CD4-positive, alpha-beta memory T cell (primary cell): ENCODE results near the gene MATK. TPM values are rescaled to one million over a fixed set of nuclear protein-coding genes. Genes with fewer than 3 reads are reported as not detected.

Experiments used
- CTCF ChIA-PET: fragments of 350-600 bp; sonication (Branson Sonifier 250); formaldehyde crosslinking; loops from one replicate; lab custom pipeline; 2021; ENCODE audit warnings: inconsistent platforms; ENCODE audit not compliant: partially characterized antibody; lab: Charles Lee
- POLR2A ChIA-PET: fragments of 350-600 bp; sonication (Branson Sonifier 250); formaldehyde crosslinking; loops from one replicate; lab custom pipeline; 2021; ENCODE audit not compliant: partially characterized antibody; lab: Charles Lee
- DNase-seq, 5 donors: peaks; one replicate each; pipeline versions ENCODE4 v3.0.0 to v3.0.0-alpha.2; 2020 to 2022; ENCODE audit warnings: mixed read lengths in 1 of 5
- H3K27ac ChIP-seq: one replicate; pipeline ENCODE4 v1.7.0; 2013; ENCODE audit warnings: low read depth, low read length
- H3K27me3 ChIP-seq: 2 replicates; pipeline ENCODE4 v1.7.0; 2013; ENCODE audit warnings: mild to moderate bottlenecking, low read length, moderate library complexity; ENCODE audit not compliant: insufficient read depth
- H3K36me3 ChIP-seq: 2 replicates; pipeline ENCODE4 v1.7.0; 2013; ENCODE audit warnings: mild to moderate bottlenecking, low read length, moderate library complexity; ENCODE audit not compliant: insufficient read depth
- H3K4me1 ChIP-seq: 2 replicates; pipeline ENCODE4 v1.7.0; 2013; ENCODE audit warnings: mild to moderate bottlenecking, low read length, moderate library complexity; ENCODE audit not compliant: insufficient read depth
- H3K4me3 ChIP-seq, 2 donors: one replicate each; pipeline ENCODE4 v1.7.0; 2013; ENCODE audit warnings: low read length in 2 of 2, mild to moderate bottlenecking in 1 of 2
- H3K9me3 ChIP-seq, 2 donors: one replicate each; pipeline ENCODE4 v1.7.0; 2013; ENCODE audit warnings: low read length in 2 of 2, control low read depth in 1 of 2; ENCODE audit not compliant: control insufficient read depth in 1 of 2
- H3K27ac Mint-ChIP-seq, 7 donors: one replicate each; pipeline ENCODE4 v1.8.0; 2020 to 2021; ENCODE audit warnings: mixed read lengths in 7 of 7, mild to moderate bottlenecking in 6 of 7, inconsistent platforms in 3 of 7, moderate library complexity in 3 of 7
- H3K27me3 Mint-ChIP-seq, 2 donors: one replicate each; pipeline ENCODE4 v1.8.0; 2020 to 2021; ENCODE audit warnings: mixed read lengths in 2 of 2
- H3K36me3 Mint-ChIP-seq, 2 donors: one replicate each; pipeline ENCODE4 v1.8.0; 2020 to 2021; ENCODE audit warnings: mixed read lengths in 2 of 2, inconsistent platforms in 1 of 2, mild to moderate bottlenecking in 1 of 2
- H3K4me1 Mint-ChIP-seq, 4 donors: one replicate each; pipeline ENCODE4 v1.8.0; 2020 to 2021; ENCODE audit warnings: mixed read lengths in 4 of 4, mild to moderate bottlenecking in 1 of 4
- H3K4me3 Mint-ChIP-seq, 8 donors: one replicate each; pipeline ENCODE4 v1.8.0; 2020 to 2021; ENCODE audit warnings: mixed read lengths in 8 of 8, mild to moderate bottlenecking in 7 of 8, moderate library complexity in 6 of 8, inconsistent platforms in 3 of 8
- H3K9me3 Mint-ChIP-seq, 8 donors: one replicate each; pipeline ENCODE4 v1.8.0; 2020 to 2021; ENCODE audit warnings: mixed read lengths in 8 of 8, mild to moderate bottlenecking in 5 of 8, inconsistent platforms in 3 of 8, moderate library complexity in 1 of 8
- intact Hi-C: fragments of 100-400 bp; cut with micrococcal nuclease; formaldehyde crosslinking; loops from one replicate; pipeline ENCODE4 v1.15.1; 2023
- polyA plus RNA-seq, 2 donors: library from polyadenylated mRNA; unstranded; fragments of 300-500 nt; fragmentation: Illumina TruSeq; gene quantifications; one replicate each; pipeline ENCODE4 v1.2.3, GENCODE V29; 2021
- total RNA-seq, 2 experiments: library from RNA; stranded (reverse); gene quantifications; one replicate each; pipeline ENCODE4 v1.2.3, GENCODE V29; 2021

MATK gene
- 1 to 10 TPM; 7.2 to 9.6 TPM for total RNA-seq
- 10 to 100 TPM; 19.4 to 27.7 TPM for polyA plus RNA-seq

DNA sequence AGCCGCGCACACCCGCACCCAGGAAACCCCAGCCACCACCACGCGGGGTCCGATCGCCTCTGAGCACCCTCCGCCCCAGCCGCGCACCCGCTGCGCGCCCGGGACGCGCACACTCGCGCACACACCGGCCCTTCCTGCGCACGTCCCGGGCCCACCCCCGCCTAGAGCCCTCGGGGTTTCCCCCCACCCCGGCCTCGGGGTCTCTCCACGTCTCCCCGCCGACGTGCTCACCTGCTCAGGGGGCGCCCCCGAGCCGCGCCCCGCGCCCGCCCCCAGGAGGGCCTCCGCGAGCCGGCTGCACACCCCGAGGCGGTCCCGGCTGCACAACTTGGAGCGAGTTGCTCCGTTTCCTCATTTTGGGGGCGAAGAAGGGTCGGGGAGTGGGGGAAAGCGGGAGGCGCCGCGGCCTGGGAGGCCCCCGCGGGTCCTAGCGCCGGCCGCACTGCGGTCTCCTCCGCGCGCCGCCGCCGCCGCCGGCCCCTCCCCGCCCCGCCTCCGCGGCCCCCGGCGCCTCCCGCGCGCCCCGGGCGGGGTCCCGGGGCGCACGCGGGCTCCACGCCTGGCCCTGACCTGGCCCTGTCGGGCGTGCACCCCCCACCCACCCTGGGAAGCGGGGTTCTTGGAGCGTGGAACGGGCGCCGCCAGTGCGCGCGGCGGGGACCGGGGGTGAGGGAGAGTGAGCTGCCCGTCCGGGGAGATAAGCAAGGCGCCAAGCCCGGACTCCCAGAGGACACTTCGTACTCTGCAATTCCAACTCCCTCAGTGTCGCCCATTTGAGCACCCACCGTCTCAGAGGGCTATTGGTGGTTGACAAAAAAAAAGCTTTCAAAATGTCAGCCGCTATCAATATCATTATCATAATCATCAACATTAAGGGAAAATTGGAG lies at the start of gene MATK:
Gene MATK (minus strand): TSS at position 444 of the 887 bp plus-strand sequence. CDS start 1,246 bp downstream, outside the sequence.
- peak within 1 kb of the TSS; percentile 31 for H3K27ac ChIP-seq
- peak in 1 of 5 donors; percentile 32 for DNase-seq

GRCh38 chr19:3835055-3835435 lies 48.9 kb upstream of the MATK start:
- Histone ChIP-seq H3K27me3 (no peaks in the 10 kb centered on the region), H3K27ac (no peak overlapping the region), H3K4me3 (no peak overlapping the region), H3K9me3 (no peaks in the 10 kb centered on the region), H3K4me1 (no peaks in the 10 kb centered on the region), H3K36me3 (no peaks in the 10 kb centered on the region)
- Mint-ChIP-seq H3K4me1 (peaks cover 0 to 7% (median 4%) of the 10 kb centered on the region in 4 donors), H3K27me3 (peaks cover 0 to 2% of the 10 kb centered on the region in 2 donors), H3K27ac (no peak overlapping the region), H3K36me3 (no peaks in the 10 kb centered on the region), H3K9me3 (no peaks in the 10 kb centered on the region), H3K4me3 (no peak overlapping the region)
- intact Hi-C loops = no loop called here
- ChIA-PET CTCF (no interaction called here), POLR2A (no interaction called here)
- DNase-seq = no peak

More for the DNA sequence above, at the start of gene MATK:
- H3K36me3 ChIP-seq = no peaks in the 10 kb centered on the region
- H3K9me3 Mint-ChIP-seq = peaks cover 2 to 19% (median 16%) of the 10 kb centered on the region in 8 donors
- POLR2A ChIA-PET = interaction anchor here (1.0 to 2.1 kb wide), 4 partner anchors 12 to 36 kb away, joined by 3 to 8 read pairs (median 4); partner anchors contain the start of gene MRPL54
- peak within 1 kb of the TSS in 4 of 7 donors; percentile 54 to 88 (median 60) for H3K27ac Mint-ChIP-seq
- peaks cover 6% of the 10 kb centered on the region for H3K4me1 ChIP-seq
- H3K4me3 Mint-ChIP-seq = peak within 1 kb of the TSS; percentile 82 to 85 (median 83)
- H3K9me3 ChIP-seq = peaks cover 0 to 12% of the 10 kb centered on the region in 2 donors
- peaks cover 12 to 16% of the 10 kb centered on the region in 2 donors for H3K36me3 Mint-ChIP-seq
- H3K27me3 Mint-ChIP-seq = no peaks in the 10 kb centered on the region
- no peaks in the 10 kb centered on the region for H3K27me3 ChIP-seq
- H3K4me3 ChIP-seq = peak within 1 kb of the TSS; percentile 23 to 36
- CTCF ChIA-PET = no interaction called here
- H3K4me1 Mint-ChIP-seq = peaks cover 8 to 18% (median 12%) of the 10 kb centered on the region in 4 donors
- intact Hi-C loops = loop anchor here (1.0 kb wide), 1 partner anchor 36 kb away; no protein-coding TSS in a partner anchor

DNA sequence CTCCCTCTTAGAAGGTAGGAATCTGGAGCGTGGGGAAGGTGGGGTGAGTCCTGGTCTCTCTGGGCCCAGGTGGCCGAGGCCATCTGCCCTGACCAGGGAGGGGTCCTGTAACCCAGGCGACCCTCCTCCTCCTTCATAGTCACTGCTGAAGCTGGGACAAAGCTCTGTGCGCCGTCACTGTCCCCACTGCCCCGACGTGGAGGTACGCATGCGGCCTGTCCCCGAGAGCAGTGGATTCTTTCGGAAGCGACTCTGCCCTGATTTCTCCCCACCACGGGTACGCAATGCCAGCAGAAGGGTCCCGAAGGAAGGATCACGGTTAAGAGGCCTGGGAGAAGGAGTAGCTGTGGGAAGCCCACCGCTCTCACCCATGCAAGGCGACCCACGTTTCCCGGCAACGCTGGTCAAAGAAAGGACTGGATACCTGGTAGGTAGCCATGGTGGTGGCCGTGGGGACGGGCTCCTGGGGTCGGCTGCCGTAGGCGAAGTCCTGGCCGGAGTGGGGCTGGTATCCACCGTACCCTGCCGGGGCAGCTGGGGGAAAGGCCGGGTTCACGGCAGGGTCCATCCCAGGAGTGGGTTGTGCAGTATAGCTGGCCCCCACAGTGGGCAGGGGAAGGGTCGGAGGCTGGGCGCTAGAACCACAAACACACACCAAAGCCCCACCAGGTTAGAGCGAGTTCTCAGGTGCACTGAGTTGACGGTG lies 48.3 kb upstream of the MATK start:
- Histone ChIP-seq H3K27me3 (no peaks in the 10 kb centered on the region), H3K27ac (no peak overlapping the region), H3K36me3 (no peaks in the 10 kb centered on the region), H3K9me3 (no peaks in the 10 kb centered on the region), H3K4me1 (no peaks in the 10 kb centered on the region), H3K4me3 (no peak overlapping the region)
- DNase-seq = no peak
- Mint-ChIP-seq H3K27me3 (peaks cover 0 to 2% of the 10 kb centered on the region in 2 donors), H3K4me1 (peaks cover 0 to 7% (median 4%) of the 10 kb centered on the region in 4 donors), H3K9me3 (no peaks in the 10 kb centered on the region), H3K36me3 (no peaks in the 10 kb centered on the region), H3K27ac (no peak overlapping the region), H3K4me3 (no peak overlapping the region)
- ChIA-PET CTCF (no interaction called here), POLR2A (no interaction called here)
- intact Hi-C loops = no loop called here

GRCh38 chr19:3833578-3834348 lies 47.6 kb upstream of the MATK start:
- Mint-ChIP-seq H3K27me3 (peaks cover 2% of the 10 kb centered on the region in 2 donors), H3K9me3 (no peaks in the 10 kb centered on the region), H3K4me3 (no peak overlapping the region), H3K36me3 (no peaks in the 10 kb centered on the region), H3K4me1 (peaks cover 0 to 7% (median 4%) of the 10 kb centered on the region in 4 donors), H3K27ac (no peak overlapping the region)
- Histone ChIP-seq H3K27me3 (no peaks in the 10 kb centered on the region), H3K4me3 (no peak overlapping the region), H3K9me3 (no peaks in the 10 kb centered on the region), H3K27ac (no peak overlapping the region), H3K36me3 (no peaks in the 10 kb centered on the region), H3K4me1 (no peaks in the 10 kb centered on the region)
- CTCF ChIA-PET = interaction anchor here (2.2 kb wide), 1 partner anchor 12 kb away, joined by 8 read pairs; no protein-coding TSS in a partner anchor
- DNase-seq = no peak
- POLR2A ChIA-PET = no interaction called here
- intact Hi-C loops = no loop called here

GRCh38 chr19:3832001-3832400 lies 45.8 kb upstream of the MATK start:
- H3K9me3 Mint-ChIP-seq = no peaks in the 10 kb centered on the region
- no peak overlapping the region for H3K4me3 Mint-ChIP-seq
- POLR2A ChIA-PET = interaction anchor here (0.5 kb wide), 1 partner anchor 194 kb away, joined by 3 read pairs; no protein-coding TSS in a partner anchor
- H3K36me3 Mint-ChIP-seq = no peaks in the 10 kb centered on the region
- no peaks in the 10 kb centered on the region for H3K4me1 ChIP-seq
- no peaks in the 10 kb centered on the region for H3K9me3 ChIP-seq
- DNase-seq = no peak
- intact Hi-C loops = no loop called here
- peaks cover 2% of the 10 kb centered on the region in 2 donors for H3K27me3 Mint-ChIP-seq
- no peak overlapping the region for H3K27ac ChIP-seq
- H3K27me3 ChIP-seq = no peaks in the 10 kb centered on the region
- H3K4me1 Mint-ChIP-seq = peaks cover 0 to 10% (median 6%) of the 10 kb centered on the region in 4 donors
- H3K4me3 ChIP-seq = no peak overlapping the region
- no peaks in the 10 kb centered on the region for H3K36me3 ChIP-seq
- CTCF ChIA-PET = interaction anchor here (2.2 kb wide), 1 partner anchor 10 kb away, joined by 8 read pairs; no protein-coding TSS in a partner anchor
- no peak overlapping the region for H3K27ac Mint-ChIP-seq

DNA sequence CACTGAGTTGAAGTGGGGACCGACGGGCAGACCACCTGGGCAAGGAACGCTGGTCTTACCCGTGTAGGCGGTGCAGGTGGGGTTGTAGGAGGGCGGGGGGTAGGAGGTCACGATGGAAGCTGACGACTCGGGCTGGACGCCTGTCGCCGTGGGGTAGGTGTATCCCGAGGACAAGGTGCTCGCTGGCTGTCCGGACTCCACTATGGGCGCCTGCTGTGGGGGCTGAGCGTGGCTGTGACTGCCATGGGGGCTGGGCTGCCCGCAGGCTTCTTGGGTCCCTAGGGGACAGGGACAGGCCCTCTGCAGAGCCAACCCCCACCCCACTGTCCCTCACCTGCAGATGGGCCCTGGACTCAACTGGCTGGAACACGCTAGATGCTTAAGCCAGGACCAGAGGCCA lies 45.4 kb upstream of the MATK start:
- intact Hi-C loops = no loop called here
- Histone ChIP-seq H3K27me3 (no peaks in the 10 kb centered on the region), H3K27ac (no peak overlapping the region), H3K4me1 (no peaks in the 10 kb centered on the region), H3K4me3 (no peak overlapping the region), H3K36me3 (no peaks in the 10 kb centered on the region), H3K9me3 (no peaks in the 10 kb centered on the region)
- CTCF ChIA-PET = no interaction called here
- Mint-ChIP-seq H3K4me3 (no peak overlapping the region), H3K27me3 (peaks cover 2% of the 10 kb centered on the region in 2 donors), H3K9me3 (no peaks in the 10 kb centered on the region), H3K27ac (no peak overlapping the region), H3K4me1 (peaks cover 0 to 7% (median 4%) of the 10 kb centered on the region in 4 donors), H3K36me3 (no peaks in the 10 kb centered on the region)
- DNase-seq = no peak
- POLR2A ChIA-PET = no interaction called here
